ENCODE results near the gene RTN4R. TPM values are rescaled to one million over a fixed set of nuclear protein-coding genes. Genes with fewer than 3 reads are reported as not detected.

RTN4R gene
- total RNA-seq, 2 donors from 2014 or later: 4.0 to 6.5 TPM

GRCh38 chr22:20228055-20228938, 39.8 kb downstream of the RTN4R start:
- no peak for ATAC-seq
- no peak for DNase-seq
- intact Hi-C loops (cut with DNase I, micrococcal nuclease): no loop called here

GRCh38 chr22:20227363-20227762, 40.8 kb downstream of the RTN4R start:
- ATAC-seq (no peak), DNase-seq (no peak)
- intact Hi-C loops (cut with DNase I, micrococcal nuclease): no loop called here

GRCh38 chr22:20226760-20227350, 41.3 kb downstream of the RTN4R start:
- ATAC-seq (no peak), DNase-seq (no peak)
- intact Hi-C loops (cut with DNase I, micrococcal nuclease): no loop called here

- DNase-seq (no peak), ATAC-seq (no peak)
- intact Hi-C loops (cut with DNase I, micrococcal nuclease): no loop called here
Observed at GRCh38 chr22:20226077-20226716, 41.9 kb downstream of the RTN4R start.

- ATAC-seq: no peak
- intact Hi-C loops (cut with DNase I, micrococcal nuclease): no loop called here
- DNase-seq: no peak
Observed at GRCh38 chr22:20225693-20225966, 42.5 kb downstream of the RTN4R start.

GRCh38 chr22:20224917-20225692, 43.0 kb downstream of the RTN4R start:
- ATAC-seq (no peak), DNase-seq (no peak)
- intact Hi-C loops (cut with DNase I, micrococcal nuclease): no loop called here

GRCh38 chr22:20224256-20224626, 43.9 kb downstream of the RTN4R start:
- ATAC-seq (no peak), DNase-seq (no peak)
- intact Hi-C loops (cut with DNase I, micrococcal nuclease): no loop called here

- ATAC-seq: no peak
- intact Hi-C loops (cut with DNase I, micrococcal nuclease): no loop called here
- DNase-seq: no peak
Observed at GRCh38 chr22:20223421-20224255, 44.5 kb downstream of the RTN4R start.

GRCh38 chr22:20222764-20223420, 45.2 kb downstream of the RTN4R start:
- DNase-seq (no peak), ATAC-seq (no peak)
- intact Hi-C loops (cut with DNase I, micrococcal nuclease): no loop called here

- intact Hi-C loops (cut with DNase I, micrococcal nuclease): no loop called here
- ATAC-seq (no peak), DNase-seq (no peak)
Observed at GRCh38 chr22:20221421-20222340, 46.4 kb downstream of the RTN4R start.

GRCh38 chr22:20220629-20221026, 47.5 kb downstream of the RTN4R start:
- ATAC-seq (no peak), DNase-seq (no peak)
- intact Hi-C loops (cut with DNase I, micrococcal nuclease): no loop called here

GRCh38 chr22:20219667-20220628, 48.2 kb downstream of the RTN4R start:
- ATAC-seq (no peak), DNase-seq (no peak)
- intact Hi-C loops (cut with DNase I, micrococcal nuclease): no loop called here

- ATAC-seq: no peak
- DNase-seq: no peak
- intact Hi-C loops (cut with DNase I, micrococcal nuclease): no loop called here
Observed at GRCh38 chr22:20218987-20219386, 49.1 kb downstream of the RTN4R start.

GRCh38 chr22:20218326-20218872, 49.7 kb downstream of the RTN4R start:
- intact Hi-C loops (cut with DNase I, micrococcal nuclease): no loop called here
- no peak for ATAC-seq
- DNase-seq: no peak

- DNase-seq (no peak), ATAC-seq (no peak)
- intact Hi-C loops (cut with DNase I, micrococcal nuclease): no loop called here
Observed at GRCh38 chr22:20217563-20217962, 50.6 kb downstream of the RTN4R start.
